SHP77 treated with DMSO at 0.1 percent for 48 hours (cell line): ENCODE measurements around the gene ODAPH.

ENCODE experiments used
- DNase-seq: peaks from one replicate; lab custom pipeline; 2025; lab: John Stamatoyannopoulos, UW

ODAPH gene

GRCh38 chr4:75544870-75545269 is 11.0 kb upstream of the ODAPH start:
- no peak for DNase-seq

GRCh38 chr4:75545526-75545925 is 10.3 kb upstream of the ODAPH start:
- DNase-seq, result no peak

GRCh38 chr4:75547647-75548387 is 8.0 kb upstream of the ODAPH start:
- DNase-seq, result no peak

- no peak for DNase-seq
These were observed 6.8 kb upstream of the ODAPH start for GRCh38 chr4:75549019-75549418.

GRCh38 chr4:75552452-75552851 is 3.4 kb upstream of the ODAPH start:
- no peak for DNase-seq

GRCh38 chr4:75557696-75558095 is 1.8 kb downstream of the ODAPH start:
- no peak for DNase-seq

GRCh38 chr4:75561789-75562188 is 5.9 kb downstream of the ODAPH start:
- no peak for DNase-seq

GRCh38 chr4:75564023-75564422 is 8.2 kb downstream of the ODAPH start:
- DNase-seq, result no peak

- DNase-seq, result no peak
These were observed 9.6 kb downstream of the ODAPH start for GRCh38 chr4:75565481-75565880.

- no peak for DNase-seq
These were observed 11.0 kb downstream of the ODAPH start for GRCh38 chr4:75566911-75567310.

GRCh38 chr4:75567725-75568124 is 11.9 kb downstream of the ODAPH start:
- no peak for DNase-seq

- DNase-seq, result no peak
These were observed 28.2 kb downstream of the ODAPH start for GRCh38 chr4:75584067-75584466.

GRCh38 chr4:75593393-75593792 is 37.5 kb downstream of the ODAPH start:
- no peak for DNase-seq

- DNase-seq, result no peak
These were observed 40.2 kb downstream of the ODAPH start for GRCh38 chr4:75596061-75596460.

GRCh38 chr4:75598390-75598789 is 42.5 kb downstream of the ODAPH start:
- DNase-seq, result no peak

GRCh38 chr4:75599647-75600046 is 43.8 kb downstream of the ODAPH start:
- no peak for DNase-seq

- no peak for DNase-seq
These were observed 50.1 kb downstream of the ODAPH start for GRCh38 chr4:75605928-75606327.

- DNase-seq, result no peak
These were observed 56.4 kb downstream of the ODAPH start for GRCh38 chr4:75612306-75612705.
